GM12874 (cell line): Measurements from ENCODE around the gene FOXI1.

ENCODE experiments used
- TF ChIP-seq, protein P1 (sequence below): IDR thresholded peaks from 2 replicates; pipeline ENCODE4 v1.5.1; 2011; ENCODE audit warnings: low read depth, mild to moderate bottlenecking, control low read depth, low read length, moderate library complexity; ENCODE audit not compliant: insufficient read depth

The FOXI1 gene

GRCh38 chr5:170147753-170148264 lies 42.1 kb downstream of the FOXI1 start:
- TF ChIP-seq, protein P1, sequence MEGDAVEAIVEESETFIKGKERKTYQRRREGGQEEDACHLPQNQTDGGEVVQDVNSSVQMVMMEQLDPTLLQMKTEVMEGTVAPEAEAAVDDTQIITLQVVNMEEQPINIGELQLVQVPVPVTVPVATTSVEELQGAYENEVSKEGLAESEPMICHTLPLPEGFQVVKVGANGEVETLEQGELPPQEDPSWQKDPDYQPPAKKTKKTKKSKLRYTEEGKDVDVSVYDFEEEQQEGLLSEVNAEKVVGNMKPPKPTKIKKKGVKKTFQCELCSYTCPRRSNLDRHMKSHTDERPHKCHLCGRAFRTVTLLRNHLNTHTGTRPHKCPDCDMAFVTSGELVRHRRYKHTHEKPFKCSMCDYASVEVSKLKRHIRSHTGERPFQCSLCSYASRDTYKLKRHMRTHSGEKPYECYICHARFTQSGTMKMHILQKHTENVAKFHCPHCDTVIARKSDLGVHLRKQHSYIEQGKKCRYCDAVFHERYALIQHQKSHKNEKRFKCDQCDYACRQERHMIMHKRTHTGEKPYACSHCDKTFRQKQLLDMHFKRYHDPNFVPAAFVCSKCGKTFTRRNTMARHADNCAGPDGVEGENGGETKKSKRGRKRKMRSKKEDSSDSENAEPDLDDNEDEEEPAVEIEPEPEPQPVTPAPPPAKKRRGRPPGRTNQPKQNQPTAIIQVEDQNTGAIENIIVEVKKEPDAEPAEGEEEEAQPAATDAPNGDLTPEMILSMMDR = no peak

DNA sequence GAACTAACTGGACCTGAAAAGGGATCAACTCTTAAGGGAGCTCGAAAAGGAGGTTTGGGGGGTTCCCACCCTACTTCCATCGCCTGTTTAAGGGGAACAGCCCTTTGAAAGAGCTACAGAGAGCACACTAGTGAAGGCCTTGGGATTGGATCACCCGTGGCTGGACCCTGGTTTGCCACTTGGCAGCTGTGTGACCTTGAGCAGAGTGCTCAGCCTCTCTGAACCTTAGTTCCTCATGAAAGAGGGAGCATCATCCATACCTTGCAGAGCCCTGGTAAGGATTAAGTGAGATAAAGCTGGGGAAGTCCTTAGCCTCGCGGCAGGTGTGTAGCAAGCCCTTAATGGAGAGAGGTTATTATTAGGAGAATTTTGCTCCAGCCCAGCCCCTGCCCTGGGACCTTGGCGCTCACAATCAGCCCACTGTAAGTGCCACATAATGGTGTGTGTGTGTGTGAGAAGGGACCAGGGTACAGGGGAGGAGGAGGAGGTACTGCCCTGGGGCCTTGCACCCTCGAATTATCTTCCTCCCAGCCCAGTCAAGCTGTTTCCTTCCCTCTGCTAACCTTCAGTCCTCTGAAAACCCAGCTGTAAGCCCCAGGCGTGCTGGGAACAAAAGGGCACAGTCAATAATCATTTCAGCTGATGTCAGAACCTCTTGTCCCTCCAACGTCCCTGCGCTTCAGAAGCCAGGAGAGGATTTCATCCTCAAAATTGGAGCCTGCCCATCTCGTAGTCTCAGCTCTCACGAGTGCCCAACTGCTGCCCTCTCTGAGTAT lies 42.9 kb downstream of the FOXI1 start:
- TF ChIP-seq, protein P1 = no peak

GRCh38 chr5:170149206-170149515 lies 43.5 kb downstream of the FOXI1 start:
- TF ChIP-seq, protein P1 = no peak

DNA sequence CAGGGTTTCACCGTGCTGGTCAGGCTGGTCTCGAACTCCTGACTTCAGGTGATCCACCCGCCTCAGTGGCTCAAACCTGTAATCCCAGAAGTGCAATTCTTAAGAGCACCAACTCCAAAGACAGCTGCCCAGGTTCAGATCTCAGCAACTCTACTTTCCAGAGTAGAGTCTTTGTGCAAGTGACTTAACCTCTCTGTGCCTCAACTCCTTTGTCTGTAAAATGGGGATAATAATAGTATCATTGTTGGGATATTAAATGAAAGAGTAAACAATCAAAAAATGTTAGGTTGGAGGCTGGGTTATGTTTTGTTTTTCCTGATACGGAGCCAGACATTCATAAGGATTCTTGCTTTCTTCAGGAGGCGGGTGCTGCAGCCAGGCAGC lies 45.0 kb downstream of the FOXI1 start:
- TF ChIP-seq, protein P1 = no peak

GRCh38 chr5:170151097-170151831 lies 45.6 kb downstream of the FOXI1 start:
- TF ChIP-seq, protein P1 = no peak

GRCh38 chr5:170152767-170153166 lies 47.1 kb downstream of the FOXI1 start:
- TF ChIP-seq, protein P1 = no peak

- TF ChIP-seq, protein P1 = no peak
These were observed 48.6 kb downstream of the FOXI1 start for GRCh38 chr5:170154297-170154696.
